ENCODE results near the gene LZTFL1.

- TF ChIP-seq, protein P1, sequence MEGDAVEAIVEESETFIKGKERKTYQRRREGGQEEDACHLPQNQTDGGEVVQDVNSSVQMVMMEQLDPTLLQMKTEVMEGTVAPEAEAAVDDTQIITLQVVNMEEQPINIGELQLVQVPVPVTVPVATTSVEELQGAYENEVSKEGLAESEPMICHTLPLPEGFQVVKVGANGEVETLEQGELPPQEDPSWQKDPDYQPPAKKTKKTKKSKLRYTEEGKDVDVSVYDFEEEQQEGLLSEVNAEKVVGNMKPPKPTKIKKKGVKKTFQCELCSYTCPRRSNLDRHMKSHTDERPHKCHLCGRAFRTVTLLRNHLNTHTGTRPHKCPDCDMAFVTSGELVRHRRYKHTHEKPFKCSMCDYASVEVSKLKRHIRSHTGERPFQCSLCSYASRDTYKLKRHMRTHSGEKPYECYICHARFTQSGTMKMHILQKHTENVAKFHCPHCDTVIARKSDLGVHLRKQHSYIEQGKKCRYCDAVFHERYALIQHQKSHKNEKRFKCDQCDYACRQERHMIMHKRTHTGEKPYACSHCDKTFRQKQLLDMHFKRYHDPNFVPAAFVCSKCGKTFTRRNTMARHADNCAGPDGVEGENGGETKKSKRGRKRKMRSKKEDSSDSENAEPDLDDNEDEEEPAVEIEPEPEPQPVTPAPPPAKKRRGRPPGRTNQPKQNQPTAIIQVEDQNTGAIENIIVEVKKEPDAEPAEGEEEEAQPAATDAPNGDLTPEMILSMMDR (IDR thresholded peaks at IDR 0.05), result no peak
- TF ChIP-seq POLR2A (IDR thresholded peaks at IDR 0.05), result no peak
Measured at GRCh38 chr3:45821127-45821526, 20.8 kb downstream of the LZTFL1 start.

Measured in esophagus squamous epithelium (tissue), 4 donors.